Measurements from ENCODE around the gene FBXO47.

The FBXO47 gene

GRCh38 chr17:38967290-38967738 is at the start of gene FBXO47:
FBXO47 (minus strand) TSS chr17:38967403; CDS start chr17:38963025, 4,378 bp downstream.
- peak; percentile 78 to 80 for DNase-seq (ENCODE audit: low read depth in 2 of 2)

- DNase-seq (ENCODE audit: low read depth in 2 of 2): no peak
Measured at GRCh38 chr17:39016193-39017153, 49.3 kb upstream of the FBXO47 start.

- no peak for DNase-seq (ENCODE audit: low read depth in 2 of 2)
Measured at GRCh38 chr17:39015546-39015935, 48.3 kb upstream of the FBXO47 start.

GRCh38 chr17:39014795-39015545 is 47.8 kb upstream of the FBXO47 start:
- no peak for DNase-seq (ENCODE audit: low read depth in 2 of 2)

GRCh38 chr17:39014044-39014794 is 47.0 kb upstream of the FBXO47 start:
- DNase-seq (ENCODE audit: low read depth in 2 of 2): no peak

- DNase-seq (ENCODE audit: low read depth in 2 of 2): no peak
Measured at GRCh38 chr17:39012725-39013124, 45.5 kb upstream of the FBXO47 start.

GRCh38 chr17:39011907-39012468 is 44.8 kb upstream of the FBXO47 start:
- DNase-seq (ENCODE audit: low read depth in 2 of 2): no peak

- DNase-seq (ENCODE audit: low read depth in 2 of 2): no peak
Measured at GRCh38 chr17:39009581-39010001, 42.4 kb upstream of the FBXO47 start.

- DNase-seq (ENCODE audit: low read depth in 2 of 2): no peak
Measured at GRCh38 chr17:39008633-39009032, 41.4 kb upstream of the FBXO47 start.

GRCh38 chr17:39002991-39003715 is 36.0 kb upstream of the FBXO47 start:
- peak; percentile 8 to 12 for DNase-seq (ENCODE audit: low read depth in 2 of 2)

- no peak for DNase-seq (ENCODE audit: low read depth in 2 of 2)
Measured at GRCh38 chr17:39001703-39002637, 34.8 kb upstream of the FBXO47 start.

- DNase-seq (ENCODE audit: low read depth in 2 of 2): no peak
Measured at GRCh38 chr17:39000021-39000601, 32.9 kb upstream of the FBXO47 start.

GRCh38 chr17:38996660-38997337 is 29.6 kb upstream of the FBXO47 start:
- no peak for DNase-seq (ENCODE audit: low read depth in 2 of 2)

GRCh38 chr17:38994026-38994425 is 26.8 kb upstream of the FBXO47 start:
- no peak for DNase-seq (ENCODE audit: low read depth in 2 of 2)

- no peak for DNase-seq (ENCODE audit: low read depth in 2 of 2)
Measured at GRCh38 chr17:38984666-38985065, 17.5 kb upstream of the FBXO47 start.

- DNase-seq (ENCODE audit: low read depth in 2 of 2): peak in 1 of 2 donors; percentile 33
Measured at GRCh38 chr17:38982858-38983746, 15.9 kb upstream of the FBXO47 start.

- DNase-seq (ENCODE audit: low read depth in 2 of 2): no peak
Measured at GRCh38 chr17:38981636-38982035, 14.4 kb upstream of the FBXO47 start.
